RKO (cell line): ENCODE data around the gene ARFGEF3.
"Not testable (repeated sequence)": the region's sequence is repeated elsewhere in the genome, so short reads cannot be mapped to it uniquely, and the experiment has no call there.

Source experiments
- DNase-seq: peaks from one replicate; pipeline ENCODE4 v3.0.0-alpha.2; 2016; ENCODE audit warnings: low spot score

The ARFGEF3 gene

DNA sequence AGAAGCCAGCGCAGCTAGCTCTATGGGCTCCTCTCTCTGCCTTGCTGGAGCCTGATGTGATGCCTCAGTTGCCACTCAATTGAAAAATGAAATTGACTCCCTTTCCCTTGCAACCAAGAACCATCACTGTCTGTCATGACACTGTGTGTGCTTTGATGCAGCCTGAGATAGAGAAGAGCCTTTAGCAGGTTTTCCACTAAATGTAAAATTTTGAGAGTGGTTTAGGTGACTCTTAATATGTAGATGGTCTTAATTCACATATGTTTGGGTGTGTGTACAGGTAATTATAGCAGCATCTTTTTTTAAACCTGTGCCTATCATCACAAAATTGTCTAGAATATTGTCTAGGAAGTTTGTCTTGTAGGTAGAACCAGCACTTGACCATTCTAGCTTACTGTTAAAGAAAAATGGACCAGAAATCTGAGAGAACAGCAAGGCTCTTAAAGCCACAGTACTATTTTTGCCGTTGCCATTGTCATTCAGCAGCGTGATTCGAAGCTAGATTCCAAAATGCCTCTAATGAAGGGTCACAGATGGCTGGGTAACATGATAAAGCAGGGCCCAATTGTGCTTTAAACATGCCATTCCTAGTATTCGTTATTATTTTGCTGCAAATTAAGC lies 1.3 kb downstream of the ARFGEF3 start:
- DNase-seq, result no peak

DNA sequence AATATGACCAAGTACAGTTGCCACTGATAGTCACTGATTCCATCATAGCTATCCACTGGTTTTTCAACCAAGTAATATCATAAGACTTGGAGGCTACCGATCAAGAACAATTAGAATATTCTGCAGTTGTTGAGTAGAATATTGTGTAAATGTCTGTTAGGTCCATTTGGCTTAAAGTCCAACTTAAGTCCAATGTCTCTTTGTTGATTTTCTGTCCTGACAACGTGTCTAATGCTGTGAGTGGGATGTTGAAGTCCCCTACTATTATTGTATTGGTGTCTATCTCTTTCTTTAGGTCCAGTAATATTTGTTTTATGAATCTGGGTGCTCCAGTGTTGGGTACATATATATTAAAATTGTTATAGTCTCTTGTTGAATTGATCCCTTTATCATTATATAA lies 13.9 kb downstream of the ARFGEF3 start:
- DNase-seq, result no peak

DNA sequence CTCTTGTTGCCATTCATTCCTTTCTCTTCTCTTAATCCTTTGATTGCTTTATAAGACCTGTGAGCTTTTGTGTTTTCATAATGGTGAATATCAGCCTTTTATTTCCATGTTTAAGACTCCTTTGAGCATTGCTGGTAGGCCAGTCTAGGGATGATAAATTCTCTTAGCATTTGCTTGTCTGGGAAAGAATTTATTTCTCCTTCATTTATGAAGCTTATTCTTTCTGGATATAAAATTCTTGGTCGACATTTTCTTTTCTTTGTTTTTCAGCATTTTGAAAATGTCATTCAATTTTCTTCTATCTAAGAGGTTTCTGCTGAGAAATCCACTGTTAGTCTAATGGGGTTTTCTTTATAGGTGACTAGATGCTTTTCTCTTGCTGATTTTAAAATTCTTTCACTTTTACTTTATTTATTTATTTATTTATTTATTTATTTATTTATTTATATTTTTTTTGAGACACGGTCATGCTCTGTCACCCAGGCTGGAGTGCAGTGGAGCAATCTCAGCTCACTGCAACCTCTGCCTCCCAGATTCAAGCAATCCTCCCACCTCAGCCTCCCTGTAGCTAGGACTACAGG lies 15.0 kb downstream of the ARFGEF3 start:
- no peak for DNase-seq

DNA sequence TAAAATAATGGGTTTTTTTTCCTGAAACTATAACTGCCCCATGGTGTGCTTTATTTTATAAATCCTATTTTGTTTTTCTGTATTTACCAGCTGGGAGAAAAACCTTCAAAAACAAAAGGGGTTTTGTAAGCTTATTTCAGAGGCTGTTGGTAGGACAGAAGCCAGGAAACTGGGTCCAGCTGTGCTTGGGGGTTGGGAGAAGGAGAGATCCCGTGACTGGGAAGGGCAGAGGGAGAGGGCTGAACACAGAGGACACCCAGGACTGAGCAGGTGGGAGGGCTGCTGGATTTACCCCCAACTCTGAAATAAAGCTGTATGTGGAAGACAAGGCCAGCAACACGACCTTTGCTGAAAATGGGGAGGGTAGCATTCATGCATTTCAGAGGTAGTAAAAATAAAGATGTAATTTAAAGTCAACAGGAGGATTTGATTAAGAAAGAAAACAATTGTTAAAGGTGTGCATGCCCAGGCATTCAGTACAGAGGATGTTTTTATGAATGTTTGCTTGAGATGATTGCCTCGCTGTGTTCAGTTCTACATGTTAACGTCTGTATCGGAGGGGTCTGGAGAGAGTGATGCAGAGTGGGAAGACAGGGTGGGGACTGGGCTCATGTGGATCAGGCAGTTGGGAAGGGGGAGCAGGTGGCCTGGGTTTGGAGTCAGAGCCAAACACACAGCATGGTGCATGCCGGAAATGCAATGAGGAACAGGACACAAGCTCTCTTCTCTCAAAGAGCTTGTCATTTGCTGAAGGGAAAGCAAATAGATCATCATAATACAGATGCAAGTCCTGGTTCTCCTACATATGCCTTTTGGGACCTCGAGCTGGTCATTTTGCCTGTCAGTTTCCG lies 21.4 kb downstream of the ARFGEF3 start:
- no peak for DNase-seq

DNA sequence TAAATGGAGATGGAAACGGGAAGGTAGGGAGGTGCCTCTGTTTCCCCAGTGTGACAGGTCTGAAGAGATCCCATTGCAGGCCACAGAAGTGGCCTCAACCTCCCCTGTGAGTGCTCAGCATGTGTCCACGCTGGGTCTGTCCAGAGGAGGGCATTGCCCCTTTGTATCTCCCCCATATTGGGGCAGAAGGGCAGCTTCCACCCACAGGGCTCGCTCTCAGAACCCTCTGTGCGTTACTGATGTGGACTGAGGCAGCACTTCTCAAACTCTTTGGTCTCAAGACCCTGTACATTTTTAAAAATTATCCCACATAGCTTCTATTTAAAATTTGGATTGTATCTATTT lies 22.0 kb downstream of the ARFGEF3 start:
- no peak for DNase-seq

DNA sequence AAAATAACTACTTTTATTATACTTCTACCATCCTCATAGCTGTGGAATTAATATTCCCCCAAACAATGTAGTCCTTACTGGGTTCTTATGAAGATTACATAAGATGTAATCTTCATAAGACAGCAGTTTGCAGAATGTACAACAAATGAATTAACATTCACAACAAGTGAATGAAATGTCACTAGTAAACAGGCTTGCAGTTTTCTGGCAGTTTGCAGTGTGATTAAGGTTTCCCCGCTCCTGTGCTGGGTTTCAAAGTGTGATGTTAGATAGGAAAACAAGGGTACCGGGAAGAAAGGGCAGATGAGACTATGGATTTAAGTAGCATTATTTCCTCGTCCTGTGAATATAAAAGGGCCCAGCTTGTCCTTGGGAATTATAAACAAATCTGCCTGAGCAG lies 22.5 kb downstream of the ARFGEF3 start:
- DNase-seq, result no peak

DNA sequence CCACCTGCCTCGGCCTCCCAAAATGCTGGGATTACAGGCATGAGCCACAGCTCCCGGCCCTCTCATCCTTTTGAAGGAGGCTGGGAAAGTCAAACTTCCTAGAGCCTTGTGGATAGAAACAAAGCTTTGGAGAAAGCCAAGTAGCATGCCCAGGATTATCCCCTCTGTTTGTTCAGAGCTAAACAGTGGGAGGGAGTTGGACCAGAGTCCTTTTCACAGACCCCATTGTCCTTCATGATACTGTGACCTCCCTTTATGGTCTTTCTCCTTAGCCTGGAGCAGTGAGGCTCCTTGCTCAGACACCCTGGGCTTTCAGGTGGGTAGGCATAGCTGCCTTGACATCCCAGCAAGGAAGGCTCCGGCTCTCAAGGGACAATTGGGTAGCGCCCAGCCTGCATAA lies 25.4 kb downstream of the ARFGEF3 start:
- DNase-seq, result no peak

DNA sequence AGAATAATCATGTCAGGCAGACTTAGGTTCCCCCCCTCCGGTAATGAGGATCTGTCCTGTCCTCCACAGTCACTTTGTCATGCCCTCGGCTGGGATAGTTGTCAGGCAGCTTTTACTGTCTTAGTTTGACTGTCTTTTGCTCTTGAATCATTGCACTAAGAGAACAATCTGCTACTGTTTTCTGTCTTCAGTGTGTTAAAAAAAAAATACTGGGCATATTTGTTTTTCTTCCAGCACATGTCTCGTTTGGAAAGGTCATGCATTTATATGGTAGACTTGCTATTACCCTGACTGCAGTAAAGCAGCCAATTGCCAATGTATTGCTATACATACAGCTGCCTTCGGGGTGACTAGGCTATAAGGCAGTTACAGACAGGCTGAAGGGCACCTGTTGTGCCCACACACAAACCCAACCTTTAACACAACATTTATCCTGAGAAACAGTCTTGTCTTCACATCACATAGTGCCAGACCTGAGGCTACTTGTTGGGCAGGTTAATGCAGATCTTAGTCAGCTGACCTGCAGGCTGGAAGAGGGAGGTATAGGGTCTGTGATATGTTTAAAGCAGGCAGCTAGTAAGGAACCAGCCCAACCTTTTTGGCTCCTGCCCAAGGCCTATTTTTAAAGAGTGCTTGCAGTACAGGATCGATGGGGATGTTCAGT lies 26.7 kb downstream of the ARFGEF3 start:
- no peak for DNase-seq

DNA sequence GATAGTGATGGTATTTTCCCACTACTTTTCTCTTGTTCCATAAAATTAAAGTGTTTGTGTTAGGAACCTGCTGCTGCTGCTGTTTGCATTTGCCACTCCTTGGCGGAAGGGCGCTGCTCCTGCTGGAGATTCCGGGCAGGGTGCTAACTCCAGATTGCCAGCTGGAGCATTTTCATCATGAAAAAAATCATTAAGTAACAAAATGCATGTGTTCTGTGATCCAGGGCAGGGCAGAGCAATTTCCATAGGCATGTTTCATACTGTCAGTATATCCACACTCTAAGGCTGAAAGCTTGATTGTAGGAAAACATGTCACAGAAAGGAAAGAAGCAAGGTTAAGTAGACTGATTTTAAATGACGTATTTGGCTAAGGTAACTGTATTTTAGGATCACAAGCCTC lies 32.5 kb downstream of the ARFGEF3 start:
- no peak for DNase-seq

DNA sequence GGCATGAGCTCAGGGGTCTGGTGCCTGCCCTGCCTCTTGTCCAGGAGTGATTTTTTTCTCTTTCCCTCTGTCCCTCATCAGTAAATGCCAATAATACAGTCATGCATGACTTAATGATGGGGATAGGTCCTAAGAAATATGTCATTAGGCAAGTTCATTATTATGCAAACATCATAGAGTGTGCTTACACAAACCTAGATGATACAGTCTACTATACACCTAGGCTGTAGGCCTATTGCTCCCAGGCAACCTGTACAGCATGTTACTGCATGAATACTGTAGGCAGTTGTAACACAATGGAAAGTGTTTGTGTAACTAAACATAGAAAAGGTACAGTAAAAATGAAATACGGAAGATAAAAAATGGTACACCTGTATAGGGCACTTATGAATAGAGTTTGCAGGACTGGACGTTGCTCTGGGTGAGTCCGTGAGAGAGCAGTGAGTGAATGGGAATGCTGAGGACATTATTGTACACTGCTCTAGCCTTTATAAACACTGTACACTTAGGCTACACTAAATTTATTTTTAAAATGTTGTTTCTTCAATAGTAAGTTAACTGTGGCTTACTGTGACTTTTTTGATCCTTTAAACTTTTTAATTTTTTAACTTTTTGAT lies 34.5 kb downstream of the ARFGEF3 start:
- no peak for DNase-seq

DNA sequence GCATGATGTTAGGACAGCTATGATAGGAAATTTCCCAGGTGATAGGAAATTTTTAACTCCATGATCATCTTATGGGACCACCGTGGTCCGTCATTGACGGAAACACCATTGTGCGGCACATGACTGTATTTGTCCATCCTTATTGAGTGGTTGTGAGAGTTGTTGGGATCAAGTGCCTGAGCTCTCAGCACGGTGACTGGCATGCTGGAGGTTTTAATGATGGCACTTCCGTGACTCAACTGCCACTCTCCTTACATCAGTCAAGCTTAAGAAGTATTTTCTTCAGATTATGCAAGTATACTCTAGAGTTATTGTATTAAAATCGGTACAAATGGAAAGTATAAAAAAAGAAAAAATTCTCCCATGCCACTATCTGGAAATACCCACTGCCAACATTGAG lies 35.8 kb downstream of the ARFGEF3 start:
- DNase-seq, result no peak

DNA sequence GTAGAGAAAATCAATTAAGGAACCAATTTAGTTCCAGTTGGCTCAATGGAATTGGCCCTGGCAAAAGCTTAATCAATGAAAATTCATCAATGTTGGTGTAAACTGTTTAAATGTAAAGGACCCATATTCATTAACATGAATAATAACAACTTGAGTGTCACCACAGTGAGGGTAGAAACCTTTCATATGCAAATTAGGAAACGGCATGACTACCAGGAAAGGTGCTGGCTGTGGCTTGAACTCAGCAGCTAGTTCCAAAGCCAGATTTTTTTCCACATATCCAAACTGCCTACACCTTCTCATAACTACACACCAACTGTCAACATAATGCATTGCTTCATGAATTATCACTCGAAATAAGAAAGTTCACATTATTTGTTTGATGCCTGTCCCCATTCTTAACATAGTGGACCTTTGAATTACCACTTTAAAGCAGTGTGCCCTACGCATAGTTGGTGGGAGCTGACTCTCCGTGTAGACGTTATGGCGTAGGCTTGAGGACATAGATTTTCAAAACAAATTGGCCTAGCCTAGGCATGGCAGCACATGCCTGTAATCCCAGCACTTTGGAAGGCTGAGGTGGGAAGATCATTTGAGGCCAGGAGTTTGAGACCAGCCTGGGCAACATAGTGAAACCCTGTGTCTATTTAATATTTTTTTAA lies 36.8 kb downstream of the ARFGEF3 start:
- DNase-seq, result no peak

DNA sequence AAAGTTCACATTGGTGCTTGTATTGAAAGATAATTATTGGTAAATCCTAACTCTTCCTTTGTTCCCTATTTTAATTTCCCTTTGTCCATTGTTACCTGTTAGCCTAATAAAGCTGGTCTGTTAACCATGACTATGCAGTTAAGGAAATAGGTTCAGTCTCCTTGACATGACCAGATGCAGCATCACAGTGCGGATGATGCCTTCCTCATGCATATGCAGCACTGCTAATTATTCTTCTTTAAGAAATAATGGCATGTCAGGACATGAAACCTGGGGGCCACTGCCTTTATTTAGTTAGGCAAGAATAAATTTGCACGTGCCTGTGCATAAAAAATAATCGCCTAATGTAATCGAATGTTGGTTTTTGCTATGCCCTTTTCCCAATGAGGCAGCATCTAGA lies 40.1 kb downstream of the ARFGEF3 start:
- DNase-seq, result no peak

DNA sequence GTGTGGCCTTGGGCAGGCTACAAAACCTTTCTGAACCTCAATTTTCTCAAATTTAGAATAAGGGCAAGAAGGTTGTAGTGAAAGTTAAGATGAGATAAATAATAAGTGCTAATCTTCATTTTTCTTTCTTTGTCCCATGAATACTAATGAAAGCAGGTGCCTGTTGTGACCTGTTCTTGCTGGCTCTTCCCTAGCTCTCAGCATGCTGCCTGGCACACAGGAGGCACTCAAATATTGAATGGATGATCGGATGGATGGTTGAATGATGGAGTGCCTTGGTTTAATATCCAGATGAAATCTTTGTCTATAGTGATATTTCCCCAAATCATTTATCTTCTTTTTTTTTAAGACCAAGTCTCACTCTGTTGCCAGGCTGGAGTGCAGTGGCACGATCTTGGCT lies 41.6 kb downstream of the ARFGEF3 start:
- no peak for DNase-seq

DNA sequence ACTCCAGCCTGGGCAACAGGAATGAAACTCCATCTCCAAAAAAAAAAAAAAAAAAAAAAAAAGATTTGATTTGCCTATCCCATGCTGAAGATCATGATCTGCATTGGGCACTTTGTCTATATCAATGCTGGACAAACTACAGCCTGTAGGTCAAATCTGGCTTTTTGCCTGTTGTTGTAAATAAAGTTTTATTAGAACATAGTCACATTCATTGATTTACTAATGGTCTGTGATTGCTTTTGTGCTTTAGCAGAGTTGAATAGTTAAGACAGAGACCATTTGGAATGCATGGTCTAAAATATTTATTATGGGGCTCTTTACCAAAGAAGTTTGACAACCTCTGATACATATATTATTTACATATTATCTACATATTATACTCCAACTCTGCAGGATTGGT lies 42.6 kb downstream of the ARFGEF3 start:
- no peak for DNase-seq

DNA sequence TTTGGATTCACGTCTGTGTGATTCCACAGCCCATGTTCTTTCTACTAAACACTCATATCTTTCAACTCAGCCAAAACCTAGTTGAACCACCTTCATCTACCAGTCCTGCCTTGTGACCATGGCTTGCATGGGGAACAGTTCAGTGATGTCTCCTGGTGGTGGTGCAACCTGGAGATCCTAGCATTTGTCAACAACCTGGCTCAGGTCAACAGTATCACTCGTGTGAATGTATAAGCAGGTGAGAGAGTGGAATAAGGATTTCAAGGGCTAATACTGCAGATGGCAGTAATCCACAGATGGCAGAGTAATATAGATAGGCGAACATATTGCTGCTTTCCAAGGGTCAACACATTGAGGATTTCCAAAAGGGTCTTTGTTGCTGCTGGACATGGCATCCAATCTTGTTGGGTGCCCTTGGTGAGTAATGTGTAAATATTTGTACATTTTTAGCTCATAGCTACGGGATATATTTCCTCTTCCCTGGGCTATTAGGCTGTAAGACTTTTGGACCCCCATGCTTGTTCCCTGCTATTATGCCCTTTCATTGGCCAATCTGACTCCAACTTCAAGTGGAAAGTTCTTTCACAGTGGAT lies 43.1 kb downstream of the ARFGEF3 start:
- DNase-seq, result no peak

DNA sequence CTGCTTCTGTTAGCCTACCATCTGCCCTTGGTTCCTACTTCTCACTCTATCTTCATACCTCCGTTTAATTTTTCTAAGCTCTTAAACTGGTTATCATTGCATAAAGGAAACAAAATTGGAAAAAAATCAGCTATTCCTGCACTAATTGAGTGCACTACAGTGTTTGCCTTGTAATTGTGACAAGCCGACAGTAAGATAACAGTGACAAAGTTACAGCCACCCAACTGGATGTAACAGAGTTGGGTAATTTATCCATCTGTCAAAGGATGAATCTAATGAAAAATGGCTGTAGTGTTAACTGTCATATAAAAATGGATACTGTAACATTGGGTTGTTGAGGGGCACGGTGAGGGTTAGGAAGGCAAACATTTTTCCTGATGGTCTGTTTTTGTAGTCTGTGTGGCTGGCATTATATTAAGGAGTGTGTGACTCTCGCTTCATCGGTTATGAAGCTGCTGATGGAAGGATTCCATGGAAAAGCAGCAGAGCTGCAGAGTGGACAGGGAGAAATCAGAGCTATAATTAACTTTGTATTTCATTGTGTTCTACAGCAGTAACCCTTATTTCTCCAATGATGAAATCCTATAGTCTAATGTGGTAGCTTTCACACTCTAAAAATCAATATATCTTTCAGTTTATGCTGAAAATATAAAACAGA lies 43.8 kb downstream of the ARFGEF3 start:
- no peak for DNase-seq

DNA sequence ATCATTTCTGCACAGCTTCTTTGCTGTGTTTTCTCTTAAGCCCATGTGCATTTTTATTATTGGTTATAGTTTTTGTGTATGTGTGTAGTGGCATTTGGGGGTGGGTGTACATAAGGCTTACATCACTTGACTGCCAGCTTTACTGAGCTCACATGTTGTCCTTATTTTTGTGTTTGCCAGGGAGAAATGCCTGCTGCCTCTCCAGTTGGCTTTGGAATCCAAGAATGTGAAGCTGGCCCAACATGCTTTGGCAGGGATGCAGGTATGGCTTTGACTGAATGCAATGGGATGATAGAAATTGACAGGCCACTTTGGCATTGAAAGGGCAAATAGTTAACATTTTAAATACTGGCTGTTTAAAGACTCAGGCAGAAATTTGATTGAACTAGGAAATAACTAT lies 45.1 kb downstream of the ARFGEF3 start:
- no peak for DNase-seq

DNA sequence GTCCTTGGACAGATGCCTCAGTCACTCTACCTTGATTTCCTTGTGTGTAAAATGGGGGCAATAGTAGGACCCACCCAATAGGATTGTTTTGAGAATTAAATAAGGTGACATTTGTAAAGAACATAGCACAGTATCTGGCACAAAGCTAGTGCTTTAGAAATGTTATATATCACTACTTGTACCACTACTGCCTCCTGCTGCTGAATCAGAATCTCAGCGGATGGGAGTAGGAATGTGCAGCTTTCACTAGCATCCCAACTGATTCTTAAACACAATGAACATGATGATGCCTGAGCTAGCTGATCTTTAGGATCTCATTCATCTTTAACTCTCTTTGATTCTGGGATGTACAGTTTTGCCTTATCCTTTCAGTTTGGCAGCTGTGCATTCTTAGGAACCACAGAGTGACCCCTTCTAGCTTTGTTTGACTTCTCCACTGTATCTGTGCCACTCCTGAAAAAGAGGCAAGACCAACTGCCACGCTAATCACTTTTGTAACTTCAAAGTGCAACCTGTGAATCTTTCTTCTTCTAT lies 49.4 kb downstream of the ARFGEF3 start:
- DNase-seq, result no peak

DNA sequence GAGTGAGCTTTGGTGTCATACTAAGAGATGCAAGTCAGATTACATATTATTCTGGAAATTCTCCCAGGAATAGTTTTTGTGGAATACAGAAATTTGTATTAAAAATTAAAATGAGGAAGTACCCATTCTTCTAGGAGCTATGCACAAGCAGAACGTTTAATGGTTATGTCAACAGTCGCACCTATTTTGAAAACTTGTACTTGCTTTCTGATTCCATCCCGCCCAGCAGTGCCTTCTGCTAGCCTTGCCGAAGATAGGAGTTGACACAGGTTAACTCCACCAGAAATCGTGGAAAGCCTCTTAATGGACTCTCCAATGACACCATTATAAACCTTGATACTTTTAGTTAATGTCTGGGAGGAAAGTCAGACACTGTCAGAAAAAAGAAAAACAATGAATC lies 49.9 kb downstream of the ARFGEF3 start:
- no peak for DNase-seq

DNA sequence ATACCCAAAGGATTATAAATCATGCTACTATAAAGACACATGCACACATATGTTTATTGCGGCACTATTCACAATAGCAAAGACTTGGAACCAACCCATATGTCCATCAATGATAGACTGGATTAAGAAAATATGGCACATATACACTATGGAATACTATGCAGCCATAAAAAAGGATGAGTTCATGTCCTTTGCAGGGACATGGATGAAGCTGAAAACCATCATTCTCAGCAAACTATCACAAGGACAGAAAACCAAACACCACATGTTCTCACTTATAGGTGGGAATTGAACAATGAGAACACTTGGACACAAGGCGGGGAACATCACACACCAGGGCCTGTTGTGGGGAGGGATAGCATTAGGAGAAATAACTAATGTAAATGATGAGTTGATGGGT lies 50.8 kb downstream of the ARFGEF3 start:
- not testable (repeated sequence) for DNase-seq
